Mesendoderm (in vitro differentiated cells): Measurements from ENCODE around the gene PLB1.

Experiments used
- DNase-seq: peaks from one replicate; pipeline ENCODE4 v3.0.0; 2013
- H2AK5ac ChIP-seq: 2 replicates; pipeline ENCODE4 v1.6.1; 2013; ENCODE audit warnings: low read length, inconsistent platforms
- H2BK120ac ChIP-seq: 2 replicates; pipeline ENCODE4 v1.6.1; 2013; ENCODE audit warnings: low read depth, mild to moderate bottlenecking, low read length, moderate library complexity, mixed read lengths
- H2BK15ac ChIP-seq: replicated peaks from 2 replicates; pipeline ENCODE4 v1.6.1; 2013; ENCODE audit warnings: low read depth, mild to moderate bottlenecking, moderate library complexity
- H2BK5ac ChIP-seq: 2 replicates; pipeline ENCODE4 v1.6.1; 2013; ENCODE audit warnings: low read length, inconsistent platforms
- H3K18ac ChIP-seq: 2 replicates; pipeline ENCODE4 v1.6.1; 2013; ENCODE audit warnings: mild to moderate bottlenecking, low read length, mixed read lengths
- H3K23ac ChIP-seq: one replicate; pipeline ENCODE4 v1.6.1; 2013; ENCODE audit warnings: low read length
- H3K27ac ChIP-seq: 2 replicates; pipeline ENCODE4 v1.5.1; 2013; ENCODE audit warnings: low read depth, mild to moderate bottlenecking, inconsistent platforms, low read length, moderate library complexity
- H3K27me3 ChIP-seq: 2 replicates; pipeline ENCODE4 v1.6.1; 2013; ENCODE audit warnings: low read length, control low read depth, mild to moderate bottlenecking, inconsistent platforms; ENCODE audit not compliant: insufficient read depth, poor library complexity
- H3K36me3 ChIP-seq: 2 replicates; pipeline ENCODE4 v1.6.1; 2013; ENCODE audit warnings: low read length, inconsistent platforms; ENCODE audit not compliant: control insufficient read depth, insufficient read depth
- H3K4ac ChIP-seq: one replicate; pipeline ENCODE4 v1.6.1; 2013; ENCODE audit warnings: low read depth, mild to moderate bottlenecking, low read length, moderate library complexity
- H3K4me1 ChIP-seq: 2 replicates; pipeline ENCODE4 v1.6.1; 2013; ENCODE audit warnings: low read depth, low read length, inconsistent platforms; ENCODE audit not compliant: control insufficient read depth
- H3K4me2 ChIP-seq: 2 replicates; pipeline ENCODE4 v1.6.1; 2013; ENCODE audit warnings: low read length
- H3K4me3 ChIP-seq: 2 replicates; pipeline ENCODE4 v1.5.1; 2013; ENCODE audit warnings: mild to moderate bottlenecking, low read length
- H3K56ac ChIP-seq: one replicate; pipeline ENCODE4 v1.6.1; 2013; ENCODE audit warnings: low read length
- H3K79me1 ChIP-seq: 2 replicates; pipeline ENCODE4 v1.6.1; 2013; ENCODE audit warnings: low read length, inconsistent platforms
- H3K79me2 ChIP-seq: 2 replicates; pipeline ENCODE4 v1.6.1; 2013; ENCODE audit warnings: mild to moderate bottlenecking, low read length; ENCODE audit not compliant: control insufficient read depth, insufficient read depth
- H3K9ac ChIP-seq: 2 replicates; pipeline ENCODE4 v1.6.1; 2013; ENCODE audit warnings: low read length, inconsistent platforms
- H4K5ac ChIP-seq: one replicate; pipeline ENCODE4 v1.6.1; 2013; ENCODE audit warnings: low read length
- H4K8ac ChIP-seq: one replicate; pipeline ENCODE4 v1.6.1; 2013; ENCODE audit warnings: low read depth, mild to moderate bottlenecking, control low read depth, low read length, moderate library complexity
- WGBS: extraction: QIAGEN DNeasy Blood & Tissue Kit; methylation state at CpG from one replicate; pipeline ENCODE4 v1.1.7; 2013; ENCODE audit warnings: low lambda C conversion rate, missing lambda C conversion rate; ENCODE audit not compliant: insufficient coverage; ENCODE audit errors: extremely low coverage; 5-methylcytosine and 5-hydroxymethylcytosine counted together

PLB1 gene

DNA sequence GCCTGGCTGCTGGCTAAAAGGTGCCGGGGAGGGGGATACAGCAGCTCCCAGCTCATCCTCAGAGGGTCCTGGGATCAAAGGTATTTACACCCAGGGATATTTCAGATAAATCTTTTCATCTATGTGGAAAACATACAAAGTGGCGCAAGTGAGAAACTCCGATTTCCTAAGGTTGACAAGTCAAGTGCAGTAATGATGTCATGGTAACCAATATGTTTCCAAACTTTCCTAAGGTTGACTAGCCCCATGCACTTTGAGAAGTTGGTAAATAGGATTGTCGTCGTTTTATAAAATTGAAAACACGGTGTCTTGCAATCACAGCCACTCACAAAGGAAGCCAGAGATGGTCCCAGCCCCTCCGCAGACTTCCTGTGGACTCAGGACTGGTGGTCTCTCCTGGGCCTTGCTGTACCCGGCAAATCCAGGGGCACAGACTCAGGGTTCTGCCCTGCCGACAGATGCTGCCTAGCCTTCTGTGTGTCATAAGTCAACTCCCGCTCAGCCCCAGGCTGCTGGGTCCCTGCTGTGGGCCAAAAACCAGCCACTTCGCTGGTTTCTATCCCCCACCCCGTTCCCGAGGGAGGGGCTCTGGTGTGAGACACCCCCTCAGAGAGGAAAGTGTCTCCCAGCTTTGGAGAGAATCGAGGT is 144.5 kb downstream of the PLB1 start:
- no peaks in the 10 kb centered on the region for H3K36me3 ChIP-seq
- no peak overlapping the region for H3K18ac ChIP-seq
- H2AK5ac ChIP-seq: no peak overlapping the region
- H2BK120ac ChIP-seq: no peak overlapping the region
- H4K5ac ChIP-seq: no peak overlapping the region
- no peak overlapping the region for H3K4me3 ChIP-seq
- H3K4me2 ChIP-seq: no peak overlapping the region
- no peak overlapping the region for H3K9ac ChIP-seq
- no peaks in the 10 kb centered on the region for H3K4me1 ChIP-seq
- H3K79me1 ChIP-seq: no peaks in the 10 kb centered on the region
- no peak for DNase-seq
- no peak overlapping the region for H3K56ac ChIP-seq
- H3K4ac ChIP-seq: no peak overlapping the region
- no peaks in the 10 kb centered on the region for H3K79me2 ChIP-seq
- H4K8ac ChIP-seq: no peak overlapping the region
- H3K27ac ChIP-seq: no peak overlapping the region
- no peak overlapping the region for H2BK5ac ChIP-seq
- WGBS: no CpG with 5 or more reads among the region's 14 CpGs
- H3K23ac ChIP-seq: no peak overlapping the region
- H3K27me3 ChIP-seq: no peaks in the 10 kb centered on the region
- no peak overlapping the region for H2BK15ac ChIP-seq

DNA sequence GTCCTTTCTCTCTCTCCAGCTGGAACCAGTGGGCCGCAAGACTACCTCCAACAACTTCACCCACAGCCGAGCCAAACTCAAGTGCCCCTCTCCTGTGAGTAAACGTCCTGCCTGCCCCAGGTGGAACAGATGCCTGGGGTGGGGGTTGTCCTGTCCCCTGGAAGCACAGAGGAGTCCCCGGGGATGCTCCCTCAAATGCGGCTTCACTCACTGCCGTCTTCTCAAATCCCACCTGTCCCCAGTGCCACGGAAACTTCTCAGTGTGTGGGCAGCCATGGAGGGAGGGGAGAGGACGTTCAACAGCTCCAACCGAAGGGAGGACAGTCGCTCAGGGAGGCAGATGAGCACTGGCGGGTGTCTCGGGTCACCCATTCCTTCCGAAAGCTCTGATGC is 145.0 kb downstream of the PLB1 start:
- Histone ChIP-seq H3K56ac (no peak overlapping the region), H3K23ac (no peak overlapping the region), H2BK120ac (no peak overlapping the region), H3K4me3 (no peak overlapping the region), H2BK15ac (no peak overlapping the region), H3K4me1 (no peaks in the 10 kb centered on the region), H2BK5ac (no peak overlapping the region), H3K4me2 (no peak overlapping the region), H3K9ac (no peak overlapping the region), H3K4ac (no peak overlapping the region), H3K79me2 (no peaks in the 10 kb centered on the region), H2AK5ac (no peak overlapping the region), H4K5ac (no peak overlapping the region), H3K27ac (no peak overlapping the region), H3K36me3 (no peaks in the 10 kb centered on the region), H3K79me1 (no peaks in the 10 kb centered on the region), H4K8ac (no peak overlapping the region), H3K27me3 (no peaks in the 10 kb centered on the region), H3K18ac (no peak overlapping the region)
- DNase-seq: no peak
- WGBS: no CpG with 5 or more reads among the region's 13 CpGs

DNA sequence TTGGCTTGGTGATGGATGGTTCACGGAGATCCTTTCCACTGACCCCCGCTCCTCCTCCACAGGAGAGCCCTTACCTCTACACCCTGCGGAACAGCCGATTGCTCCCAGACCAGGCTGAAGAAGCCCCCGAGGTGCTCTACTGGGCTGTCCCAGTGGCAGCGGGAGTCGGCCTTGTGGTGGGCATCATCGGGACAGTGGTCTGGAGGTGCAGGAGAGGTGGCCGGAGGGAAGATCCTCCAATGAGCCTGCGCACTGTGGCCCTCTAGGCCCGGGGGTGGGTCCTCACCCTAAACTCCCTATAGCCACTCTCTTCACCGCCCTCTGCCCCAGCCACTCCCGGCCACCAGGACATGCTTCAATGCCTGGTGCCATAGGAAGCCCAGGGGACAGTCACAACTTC is 146.9 kb downstream of the PLB1 start:
- Histone ChIP-seq H3K27me3 (no peaks in the 10 kb centered on the region), H3K4me1 (no peaks in the 10 kb centered on the region), H3K79me2 (no peaks in the 10 kb centered on the region), H3K9ac (no peak overlapping the region), H3K4me3 (no peak overlapping the region), H2BK15ac (no peak overlapping the region), H3K4me2 (no peak overlapping the region), H2BK5ac (no peak overlapping the region), H3K4ac (no peak overlapping the region), H2BK120ac (no peak overlapping the region), H3K18ac (no peak overlapping the region), H3K56ac (no peak overlapping the region), H3K36me3 (no peaks in the 10 kb centered on the region), H3K23ac (no peak overlapping the region), H2AK5ac (no peak overlapping the region), H4K5ac (no peak overlapping the region), H3K27ac (no peak overlapping the region), H3K79me1 (no peaks in the 10 kb centered on the region), H4K8ac (no peak overlapping the region)
- WGBS: no CpG with 5 or more reads among the region's 13 CpGs
- no peak for DNase-seq

DNA sequence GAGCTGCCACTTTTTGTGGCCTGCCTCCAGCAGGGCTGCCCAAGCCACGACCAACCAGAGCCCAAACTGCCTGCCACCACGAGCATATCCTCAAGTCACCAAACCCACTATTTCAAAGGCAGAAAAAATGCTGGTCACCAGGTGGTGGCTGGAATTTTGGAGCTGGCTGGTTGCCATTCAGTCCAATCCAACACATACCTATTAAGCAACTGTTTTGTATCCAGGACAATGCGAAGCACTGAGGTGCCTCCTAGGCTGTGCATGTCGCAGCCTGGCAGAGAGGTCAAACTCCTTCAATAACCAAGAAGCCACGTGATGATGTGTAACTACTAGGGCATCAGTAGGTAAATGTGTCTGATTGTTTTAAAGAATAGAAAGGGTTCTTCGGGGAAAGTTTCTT is 147.5 kb downstream of the PLB1 start:
- no peak overlapping the region for H4K5ac ChIP-seq
- no peaks in the 10 kb centered on the region for H3K79me2 ChIP-seq
- H4K8ac ChIP-seq: no peak overlapping the region
- H3K18ac ChIP-seq: no peak overlapping the region
- DNase-seq: no peak
- no peak overlapping the region for H3K56ac ChIP-seq
- H3K9ac ChIP-seq: no peak overlapping the region
- no peak overlapping the region for H2AK5ac ChIP-seq
- H3K36me3 ChIP-seq: no peaks in the 10 kb centered on the region
- H3K4me3 ChIP-seq: no peak overlapping the region
- no peaks in the 10 kb centered on the region for H3K27me3 ChIP-seq
- no peak overlapping the region for H2BK120ac ChIP-seq
- H3K27ac ChIP-seq: no peak overlapping the region
- H3K4ac ChIP-seq: no peak overlapping the region
- no peak overlapping the region for H3K23ac ChIP-seq
- H3K4me1 ChIP-seq: no peaks in the 10 kb centered on the region
- H2BK15ac ChIP-seq: no peak overlapping the region
- no peak overlapping the region for H3K4me2 ChIP-seq
- no CpG with 5 or more reads among the region's 6 CpGs for WGBS
- no peaks in the 10 kb centered on the region for H3K79me1 ChIP-seq
- H2BK5ac ChIP-seq: no peak overlapping the region

DNA sequence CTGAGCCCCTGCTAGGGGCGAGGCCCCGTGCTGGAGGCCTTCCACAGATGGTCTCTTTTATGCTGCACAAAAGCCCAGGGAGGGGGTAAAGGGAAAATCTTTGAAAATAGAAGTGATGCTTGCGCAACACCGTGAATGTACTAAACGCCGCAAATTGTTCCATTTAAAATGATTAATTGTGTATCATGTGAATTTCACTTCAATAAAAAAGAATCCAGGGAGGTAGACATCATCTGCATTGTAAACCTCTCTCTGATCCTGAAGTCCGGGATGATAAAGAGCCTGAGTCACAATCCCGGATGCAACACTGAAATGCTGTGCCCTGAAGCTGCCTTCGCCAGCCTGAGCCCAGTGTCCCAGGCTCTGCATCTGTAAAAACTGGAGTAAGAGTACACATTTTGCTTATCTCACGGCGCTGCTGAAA is 148.1 kb downstream of the PLB1 start:
- WGBS: no CpG with 5 or more reads among the region's 11 CpGs
- no peak overlapping the region for H2BK15ac ChIP-seq
- no peak overlapping the region for H3K23ac ChIP-seq
- H3K18ac ChIP-seq: no peak overlapping the region
- H3K4me2 ChIP-seq: no peak overlapping the region
- no peak for DNase-seq
- H4K5ac ChIP-seq: no peak overlapping the region
- H3K4ac ChIP-seq: no peak overlapping the region
- no peaks in the 10 kb centered on the region for H3K79me1 ChIP-seq
- no peak overlapping the region for H3K27ac ChIP-seq
- H4K8ac ChIP-seq: no peak overlapping the region
- no peak overlapping the region for H3K56ac ChIP-seq
- H3K27me3 ChIP-seq: no peaks in the 10 kb centered on the region
- H3K9ac ChIP-seq: no peak overlapping the region
- H3K4me1 ChIP-seq: no peaks in the 10 kb centered on the region
- H3K79me2 ChIP-seq: no peaks in the 10 kb centered on the region
- no peak overlapping the region for H2BK120ac ChIP-seq
- H3K4me3 ChIP-seq: no peak overlapping the region
- H2AK5ac ChIP-seq: no peak overlapping the region
- H2BK5ac ChIP-seq: no peak overlapping the region
- H3K36me3 ChIP-seq: no peaks in the 10 kb centered on the region

DNA sequence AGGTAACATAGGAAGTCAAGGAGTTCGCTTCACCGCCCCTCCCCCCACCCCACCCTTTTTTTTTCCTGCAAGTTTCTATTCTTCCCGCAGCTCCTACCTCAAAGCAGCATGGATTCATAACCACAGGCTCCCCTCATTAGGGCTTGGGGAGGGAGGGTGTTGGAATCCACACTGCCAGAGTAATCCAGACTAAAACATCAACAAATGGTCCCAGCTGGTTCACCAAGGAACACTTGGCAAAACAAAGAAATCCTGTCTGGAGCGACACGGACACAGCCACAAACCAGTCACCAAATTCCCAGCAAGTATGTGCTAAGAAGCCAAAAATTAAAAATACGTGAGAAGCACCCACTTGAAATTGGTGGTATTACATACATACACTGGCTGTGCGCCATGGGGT is 148.9 kb downstream of the PLB1 start:
- no peak overlapping the region for H4K5ac ChIP-seq
- H2BK5ac ChIP-seq: no peak overlapping the region
- no peak overlapping the region for H3K23ac ChIP-seq
- H3K4ac ChIP-seq: no peak overlapping the region
- peak; percentile 44 for DNase-seq
- H3K4me3 ChIP-seq: no peak overlapping the region
- no peak overlapping the region for H3K9ac ChIP-seq
- H3K18ac ChIP-seq: no peak overlapping the region
- H3K79me2 ChIP-seq: no peaks in the 10 kb centered on the region
- no peak overlapping the region for H4K8ac ChIP-seq
- H3K27me3 ChIP-seq: no peaks in the 10 kb centered on the region
- H3K4me2 ChIP-seq: no peak overlapping the region
- H2BK120ac ChIP-seq: no peak overlapping the region
- no peak overlapping the region for H2AK5ac ChIP-seq
- WGBS: no CpG with 5 or more reads among the region's 7 CpGs
- H3K36me3 ChIP-seq: no peaks in the 10 kb centered on the region
- H2BK15ac ChIP-seq: no peak overlapping the region
- no peaks in the 10 kb centered on the region for H3K4me1 ChIP-seq
- no peaks in the 10 kb centered on the region for H3K79me1 ChIP-seq
- no peak overlapping the region for H3K56ac ChIP-seq
- no peak overlapping the region for H3K27ac ChIP-seq
